ENCODE measurements around the gene DCUN1D2.

DCUN1D2 gene

DNA sequence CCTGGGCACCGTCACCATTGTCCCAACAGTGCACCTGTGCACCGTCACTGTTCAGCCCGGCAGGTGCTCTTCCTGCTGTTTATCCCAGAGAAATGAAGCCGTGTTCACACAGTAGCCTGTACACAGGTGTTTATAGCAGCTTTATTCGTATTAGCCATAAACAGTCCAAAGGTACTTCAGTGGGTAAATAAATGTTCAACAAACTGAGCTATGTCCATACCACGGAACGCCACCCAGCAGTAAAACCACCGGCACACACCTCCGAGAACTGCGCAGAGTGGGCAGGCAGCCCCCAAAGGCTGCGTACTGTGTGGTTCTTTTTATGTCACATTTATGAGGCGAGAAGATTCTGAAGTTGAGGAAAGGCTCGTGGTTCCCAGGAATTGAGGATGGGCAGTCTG, 44.9 kb upstream of the DCUN1D2 start:
- Histone ChIP-seq H3K36me3 (replicated peaks; ENCODE audit: insufficient read depth, low read length) (no peaks in the 10 kb centered on the region), H4K20me1 (ENCODE audit: insufficient read depth, low read length) (no peaks in the 10 kb centered on the region), H3K27me3 (replicated peaks; ENCODE audit: insufficient read depth, low read length) (no peaks in the 10 kb centered on the region), H3K27ac (ENCODE audit: low read length) (no peak overlapping the region), H3K4me1 (ENCODE audit: low read length) (no peaks in the 10 kb centered on the region), H3F3A (ENCODE audit: insufficient read depth, low read length) (no peaks in the 10 kb centered on the region), H3K9ac (ENCODE audit: low read length) (no peak overlapping the region), H3K9me3 (replicated peaks; ENCODE audit: insufficient read depth, low read length) (no peaks in the 10 kb centered on the region), H3K4me3 (ENCODE audit: low read length) (no peak overlapping the region), H3K9me2 (replicated peaks; ENCODE audit: insufficient read depth, low read length) (no peaks in the 10 kb centered on the region), H3K4me2 (ENCODE audit: low read depth, low read length) (no peak overlapping the region), H3K79me2 (ENCODE audit: low read length) (no peaks in the 10 kb centered on the region), H2AFZ (ENCODE audit: low read length) (no peak overlapping the region)
- DNase-seq = no peak
- TF ChIP-seq EZH2 (optimal IDR thresholded peaks at IDR 0.05; ENCODE audit: low read depth, low read length) (no peak), EZH2phosphoT487 (IDR thresholded peaks at IDR 0.05; ENCODE audit: low read length) (no peak)
- TF ChIP-seq, protein P1, sequence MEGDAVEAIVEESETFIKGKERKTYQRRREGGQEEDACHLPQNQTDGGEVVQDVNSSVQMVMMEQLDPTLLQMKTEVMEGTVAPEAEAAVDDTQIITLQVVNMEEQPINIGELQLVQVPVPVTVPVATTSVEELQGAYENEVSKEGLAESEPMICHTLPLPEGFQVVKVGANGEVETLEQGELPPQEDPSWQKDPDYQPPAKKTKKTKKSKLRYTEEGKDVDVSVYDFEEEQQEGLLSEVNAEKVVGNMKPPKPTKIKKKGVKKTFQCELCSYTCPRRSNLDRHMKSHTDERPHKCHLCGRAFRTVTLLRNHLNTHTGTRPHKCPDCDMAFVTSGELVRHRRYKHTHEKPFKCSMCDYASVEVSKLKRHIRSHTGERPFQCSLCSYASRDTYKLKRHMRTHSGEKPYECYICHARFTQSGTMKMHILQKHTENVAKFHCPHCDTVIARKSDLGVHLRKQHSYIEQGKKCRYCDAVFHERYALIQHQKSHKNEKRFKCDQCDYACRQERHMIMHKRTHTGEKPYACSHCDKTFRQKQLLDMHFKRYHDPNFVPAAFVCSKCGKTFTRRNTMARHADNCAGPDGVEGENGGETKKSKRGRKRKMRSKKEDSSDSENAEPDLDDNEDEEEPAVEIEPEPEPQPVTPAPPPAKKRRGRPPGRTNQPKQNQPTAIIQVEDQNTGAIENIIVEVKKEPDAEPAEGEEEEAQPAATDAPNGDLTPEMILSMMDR (IDR thresholded peaks at IDR 0.05; ENCODE audit: low read length) = no peak

DNA sequence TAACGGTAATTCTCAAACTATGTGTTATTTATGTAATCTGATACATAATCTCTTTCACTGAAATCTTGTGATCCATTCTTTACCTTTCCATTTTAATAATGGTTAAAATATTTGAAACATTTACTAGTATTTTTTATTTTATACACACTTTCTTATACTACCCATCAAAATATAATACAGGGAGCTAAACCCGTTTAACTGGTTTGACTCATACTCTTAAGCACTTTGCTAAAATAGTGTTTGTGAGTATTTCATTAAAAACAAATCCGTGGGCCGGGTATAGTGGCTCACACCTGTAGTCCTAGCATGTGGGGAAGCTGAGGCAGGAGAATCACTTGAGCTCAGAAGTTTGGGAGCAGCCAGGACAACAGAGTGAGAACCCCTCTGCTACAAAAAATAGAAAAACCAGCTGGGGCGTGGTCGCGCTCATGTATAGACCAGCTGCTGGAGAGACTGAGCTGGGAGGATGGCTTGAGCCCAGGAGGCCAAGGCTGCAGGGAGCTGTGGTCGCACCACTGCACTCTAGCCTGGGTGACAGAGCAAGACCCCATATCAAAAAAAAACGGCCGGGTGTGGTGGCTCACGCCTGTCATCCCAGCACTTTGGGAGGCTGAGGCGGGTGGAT, 43.8 kb upstream of the DCUN1D2 start:
- Histone ChIP-seq H4K20me1 (ENCODE audit: insufficient read depth, low read length) (no peaks in the 10 kb centered on the region), H3F3A (ENCODE audit: insufficient read depth, low read length) (no peaks in the 10 kb centered on the region)

DNA sequence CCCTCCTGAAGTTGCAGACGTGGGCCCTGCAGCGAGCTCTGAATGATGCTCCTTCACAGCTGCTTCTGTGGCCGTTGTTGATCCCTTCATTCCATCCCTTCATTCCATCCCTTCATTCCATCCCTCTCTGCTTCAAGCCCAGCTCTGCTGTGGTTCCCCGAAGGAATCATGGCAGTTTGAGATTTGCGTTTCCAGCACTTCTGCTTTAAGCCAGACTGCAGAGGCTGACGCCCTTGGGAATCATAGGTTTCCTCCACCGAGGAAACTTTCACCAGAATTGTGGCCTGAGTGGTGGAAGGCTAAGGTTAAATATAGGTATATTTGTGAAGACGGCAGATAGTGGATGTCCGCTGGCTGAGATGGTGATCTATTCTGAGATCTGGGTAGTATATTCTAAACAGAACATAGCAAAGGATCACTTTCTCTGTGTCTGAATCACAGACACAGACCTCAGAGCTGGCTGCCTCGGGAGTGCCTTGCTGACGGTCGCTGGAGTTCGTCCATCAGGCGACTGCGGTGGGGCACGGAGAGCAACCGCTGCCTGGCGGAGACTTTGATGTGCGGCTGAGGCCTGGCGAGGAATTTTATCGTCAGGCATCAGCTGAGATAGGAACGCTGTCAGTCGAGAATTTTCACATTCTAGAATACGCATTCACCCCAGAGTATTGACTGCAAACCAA, 42.8 kb upstream of the DCUN1D2 start:
- H3K9ac ChIP-seq (ENCODE audit: low read length) = no peak overlapping the region
- no peak overlapping the region for H2AFZ ChIP-seq (ENCODE audit: low read length)
- H3K9me3 ChIP-seq (replicated peaks; ENCODE audit: insufficient read depth, low read length) = no peaks in the 10 kb centered on the region
- TF ChIP-seq, protein P1 (IDR thresholded peaks at IDR 0.05; ENCODE audit: low read length) = no peak
- no peak for TF ChIP-seq EZH2phosphoT487 (IDR thresholded peaks at IDR 0.05; ENCODE audit: low read length)
- TF ChIP-seq EZH2 (optimal IDR thresholded peaks at IDR 0.05; ENCODE audit: low read depth, low read length) = no peak
- no peaks in the 10 kb centered on the region for H3F3A ChIP-seq (ENCODE audit: insufficient read depth, low read length)
- H4K20me1 ChIP-seq (ENCODE audit: insufficient read depth, low read length) = no peaks in the 10 kb centered on the region
- H3K4me1 ChIP-seq (ENCODE audit: low read length) = no peaks in the 10 kb centered on the region
- H3K27me3 ChIP-seq (replicated peaks; ENCODE audit: insufficient read depth, low read length) = no peaks in the 10 kb centered on the region
- H3K9me2 ChIP-seq (replicated peaks; ENCODE audit: insufficient read depth, low read length) = no peaks in the 10 kb centered on the region
- no peaks in the 10 kb centered on the region for H3K79me2 ChIP-seq (ENCODE audit: low read length)
- H3K27ac ChIP-seq (ENCODE audit: low read length) = no peak overlapping the region
- H3K4me2 ChIP-seq (ENCODE audit: low read depth, low read length) = no peak overlapping the region
- DNase-seq = no peak
- no peaks in the 10 kb centered on the region for H3K36me3 ChIP-seq (replicated peaks; ENCODE audit: insufficient read depth, low read length)
- no peak overlapping the region for H3K4me3 ChIP-seq (ENCODE audit: low read length)

More for the DNA sequence above, 43.8 kb upstream of the DCUN1D2 start:
- DNase-seq = no peak
- Histone ChIP-seq H3K4me3 (ENCODE audit: low read length) (no peak overlapping the region), H3K27ac (ENCODE audit: low read length) (no peak overlapping the region), H3K27me3 (replicated peaks; ENCODE audit: insufficient read depth, low read length) (no peaks in the 10 kb centered on the region), H3K9ac (ENCODE audit: low read length) (no peak overlapping the region), H3K9me3 (replicated peaks; ENCODE audit: insufficient read depth, low read length) (no peaks in the 10 kb centered on the region), H3K4me2 (ENCODE audit: low read depth, low read length) (no peak overlapping the region), H2AFZ (ENCODE audit: low read length) (no peak overlapping the region), H3K79me2 (ENCODE audit: low read length) (no peaks in the 10 kb centered on the region), H3K4me1 (ENCODE audit: low read length) (no peaks in the 10 kb centered on the region), H3K9me2 (replicated peaks; ENCODE audit: insufficient read depth, low read length) (no peaks in the 10 kb centered on the region), H3K36me3 (replicated peaks; ENCODE audit: insufficient read depth, low read length) (no peaks in the 10 kb centered on the region)
- TF ChIP-seq, protein P1 (IDR thresholded peaks at IDR 0.05; ENCODE audit: low read length) = no peak
- TF ChIP-seq EZH2 (optimal IDR thresholded peaks at IDR 0.05; ENCODE audit: low read depth, low read length) (no peak), EZH2phosphoT487 (IDR thresholded peaks at IDR 0.05; ENCODE audit: low read length) (no peak)
